GM12875 (cell line): ENCODE measurements around the gene CUEDC1.

Experiments
- H3K4me3 ChIP-seq: one replicate; pipeline ENCODE4 v1.5.1; 2011; ENCODE audit warnings: low read depth, low read length, control low read depth
- CTCF ChIP-seq: IDR thresholded peaks from 2 replicates; pipeline ENCODE4 v1.5.1; 2011; ENCODE audit warnings: low read depth, mild to moderate bottlenecking, control low read depth, inconsistent platforms, low read length, moderate library complexity, borderline replicate concordance; ENCODE audit not compliant: insufficient read depth

CUEDC1 gene

GRCh38 chr17:57833179-57833939 is 121.9 kb downstream of the CUEDC1 start:
- H3K4me3 ChIP-seq: no peak overlapping the region
- TF ChIP-seq CTCF: peak; percentile 85

GRCh38 chr17:57832314-57833178 is 122.7 kb downstream of the CUEDC1 start:
- TF ChIP-seq CTCF: no peak
- no peak overlapping the region for H3K4me3 ChIP-seq

GRCh38 chr17:57830880-57831279 is 124.3 kb downstream of the CUEDC1 start:
- H3K4me3 ChIP-seq: no peak overlapping the region
- no peak for TF ChIP-seq CTCF

- TF ChIP-seq CTCF: no peak
- H3K4me3 ChIP-seq: no peak overlapping the region
These were observed 131.5 kb downstream of the CUEDC1 start for GRCh38 chr17:57823469-57824401.

- TF ChIP-seq CTCF: no peak
- no peak overlapping the region for H3K4me3 ChIP-seq
These were observed 135.3 kb downstream of the CUEDC1 start for GRCh38 chr17:57819867-57820266.

GRCh38 chr17:57819285-57819684 is 135.9 kb downstream of the CUEDC1 start:
- TF ChIP-seq CTCF: no peak
- no peak overlapping the region for H3K4me3 ChIP-seq
